ENCODE measurements around the gene TSR3. TPM values are rescaled to one million over a fixed set of nuclear protein-coding genes. Genes with fewer than 3 reads are reported as not detected.

TSR3 gene
- total RNA-seq, 1 experiment from 2014 or later, result 52.7 TPM

GRCh38 chr16:1308036-1308976 is 43.4 kb downstream of the TSR3 start:
- Histone ChIP-seq H3K9me3 (ENCODE audit: control insufficient read depth in 1 of 2, insufficient read depth in 1 of 2, low read depth in 1 of 2, low read length in 2 of 2) (no peaks in the 10 kb centered on the region), H2AFZ (ENCODE audit: low read depth, low read length, poor library complexity, severe bottlenecking) (no peak overlapping the region), H4K20me1 (ENCODE audit: insufficient read depth) (peaks cover 29% of the 10 kb centered on the region; the same call in 1 of the 2 replicates), H3K79me2 (ENCODE audit: insufficient read depth, low read length) (peaks cover 35% of the 10 kb centered on the region), H3K4me2 (ENCODE audit: low read length) (peak overlapping the region; percentile 84), H3K9ac (ENCODE audit: low read length) (peak overlapping the region; percentile 93), H3K27me3 (ENCODE audit: insufficient read depth, low read length) (no peaks in the 10 kb centered on the region), H3K4me1 (ENCODE audit: control insufficient read depth in 1 of 2, insufficient read depth in 2 of 2, low read length in 2 of 2) (peaks cover 24 to 69% of the 10 kb centered on the region in 2 experiments), H3K36me3 (ENCODE audit: control insufficient read depth in 1 of 2, insufficient read depth in 2 of 2, low read length in 2 of 2) (peaks cover 0 to 12% of the 10 kb centered on the region in 2 experiments; a peak in 1 of 4 replicates), H3K4me3 (replicated peaks in 1 of 2; ENCODE audit: low read depth in 1 of 2, low read length in 2 of 2) (peak overlapping the region; percentile 39 to 63), H3K9me2 (ENCODE audit: insufficient read depth) (no peaks in the 10 kb centered on the region), H3K27ac (ENCODE audit: low read depth, low read length) (peak overlapping the region; percentile 100)
- peak; percentile 74 for DNase-seq (ENCODE audit: low read depth, low spot score)
- ChIA-PET RAD21 (ENCODE audit: low non-redundant PET in 1 of 2, low total read pairs in 2 of 2, uncharacterized antibody in 2 of 2, unreplicated experiment in 2 of 2) (no interaction called here), CTCF (interaction anchor here (1.0 kb wide), 1 partner anchor 11 kb away, joined by 4 read pairs; no protein-coding TSS in a partner anchor), POLR2A (interaction anchor here (0.7 to 1.6 kb wide), 3 partner anchors 12 to 55 kb away, joined by 3 to 5 read pairs (median 3); no protein-coding TSS in a partner anchor)
- TF ChIP-seq POLR2AphosphoS5 (IDR thresholded peaks at IDR 0.05; ENCODE audit: low read depth, low read length), result peak; percentile 58; the same call in 1 of the 2 replicates
- no peak for TF ChIP-seq YY1 (IDR thresholded peaks at IDR 0.05; ENCODE audit: extremely low read depth, insufficient replicate concordance, low read depth, low read length)
- intact Hi-C loops (cut with micrococcal nuclease), result no loop called here
- peak; percentile 50 for ATAC-seq
- BruUV-seq (replicated peaks), result no TSS peak

- Histone ChIP-seq H4K20me1 (ENCODE audit: insufficient read depth) (peaks cover 12% of the 10 kb centered on the region; the same call in 1 of the 2 replicates), H3K9ac (ENCODE audit: low read length) (no peak overlapping the region), H3K4me3 (replicated peaks in 1 of 2; ENCODE audit: low read depth in 1 of 2, low read length in 2 of 2) (no peak overlapping the region), H2AFZ (ENCODE audit: low read depth, low read length, poor library complexity, severe bottlenecking) (no peak overlapping the region), H3K4me2 (ENCODE audit: low read length) (no peak overlapping the region; the same call in 1 of the 2 replicates), H3K27me3 (ENCODE audit: insufficient read depth, low read length) (no peaks in the 10 kb centered on the region), H3K4me1 (ENCODE audit: control insufficient read depth in 1 of 2, insufficient read depth in 2 of 2, low read length in 2 of 2) (peaks cover 33 to 76% of the 10 kb centered on the region in 2 experiments), H3K27ac (ENCODE audit: low read depth, low read length) (peak overlapping the region; percentile 47; the same call in 1 of the 2 replicates), H3K36me3 (ENCODE audit: control insufficient read depth in 1 of 2, insufficient read depth in 2 of 2, low read length in 2 of 2) (no peaks in the 10 kb centered on the region), H3K79me2 (ENCODE audit: insufficient read depth, low read length) (peaks cover 15% of the 10 kb centered on the region), H3K9me3 (ENCODE audit: control insufficient read depth in 1 of 2, insufficient read depth in 1 of 2, low read depth in 1 of 2, low read length in 2 of 2) (no peaks in the 10 kb centered on the region), H3K9me2 (ENCODE audit: insufficient read depth) (no peaks in the 10 kb centered on the region)
- intact Hi-C loops (cut with micrococcal nuclease), result no loop called here
- DNase-seq (ENCODE audit: low read depth, low spot score), result no peak
- TF ChIP-seq POLR2A (IDR thresholded peaks at IDR 0.05; ENCODE audit: borderline replicate concordance, extremely low read depth, insufficient read depth, insufficient read length) (no peak), CEBPB (IDR thresholded peaks at IDR 0.05; ENCODE audit: low read depth) (no peak), YY1 (IDR thresholded peaks at IDR 0.05; ENCODE audit: extremely low read depth, insufficient replicate concordance, low read depth, low read length) (no peak), FOSL1 (IDR thresholded peaks at IDR 0.05; ENCODE audit: low read depth) (no peak), ELF1 (IDR thresholded peaks at IDR 0.05; ENCODE audit: borderline replicate concordance, low read depth) (no peak), TCF7L2 (IDR thresholded peaks at IDR 0.05; ENCODE audit: borderline replicate concordance, extremely low read depth, insufficient read depth, insufficient read length) (no peak), MAX (IDR thresholded peaks at IDR 0.05) (no peak), CBX3 (IDR thresholded peaks at IDR 0.05; ENCODE audit: low read depth) (no peak), ZFX (IDR thresholded peaks at IDR 0.05) (no peak), CTCF (IDR thresholded peaks at IDR 0.05 in 2 of 3, conservative IDR thresholded peaks at IDR 0.05 in 1 of 3; ENCODE audit: borderline replicate concordance in 1 of 3, insufficient read depth in 1 of 3, low read depth in 2 of 3, low read length in 2 of 3) (no peak), EZH2phosphoT487 (IDR thresholded peaks at IDR 0.05; ENCODE audit: borderline replicate concordance) (no peak), SIN3A (IDR thresholded peaks at IDR 0.05; ENCODE audit: low read depth) (no peak)
- POLR2A ChIA-PET, result interaction anchor here (1.0 kb wide), 1 partner anchor 9 kb away, joined by 6 read pairs; no protein-coding TSS in a partner anchor
- RAD21 ChIA-PET (ENCODE audit: low non-redundant PET in 1 of 2, low total read pairs in 2 of 2, uncharacterized antibody in 2 of 2, unreplicated experiment in 2 of 2), result no interaction called here
- no peak for ATAC-seq
- no TSS peak for BruUV-seq (replicated peaks)
- CTCF ChIA-PET, result interaction anchor here (1.5 kb wide), 1 partner anchor 9 kb away, joined by 6 read pairs; no protein-coding TSS in a partner anchor
Measured at GRCh38 chr16:1306334-1306733, 45.3 kb downstream of the TSR3 start.
